Astrocyte of the cerebellum (primary cell): Measurements from ENCODE around the gene LMF2.
A peak's percentile ranks its signal among the peaks of the same experiment; 100 is the strongest.

Experiments used
- DNase-seq: peaks from one replicate; pipeline ENCODE4 v3.0.0-alpha.2; 2011; ENCODE audit warnings: low read depth
- H3K4me3 ChIP-seq: 2 replicates; pipeline ENCODE4 v1.5.1; 2011; ENCODE audit warnings: mild to moderate bottlenecking, low read depth, low read length, moderate library complexity
- CTCF ChIP-seq: IDR thresholded peaks from 2 replicates; pipeline ENCODE4 v1.5.1; 2012; ENCODE audit warnings: low read length, low read depth, moderate library complexity, mild to moderate bottlenecking; ENCODE audit errors: missing control alignments
- in situ Hi-C: cut with HindIII; loops from 2 replicates; pipeline ENCODE4 v1.10.0; 2017; ENCODE audit warnings: low sequenced_read_pairs

The LMF2 gene

GRCh38 chr22:50525858-50526107 lies 18.3 kb upstream of the LMF2 start:
- no peak for TF ChIP-seq CTCF
- in situ Hi-C loops, result no loop called here
- peak overlapping the region; percentile 65 for H3K4me3 ChIP-seq
- DNase-seq, result no peak

- H3K4me3 ChIP-seq, result peak within 1 kb of the TSS; percentile 65
- in situ Hi-C loops, result no loop called here
- peak; percentile 91 for DNase-seq
- peak; percentile 60 for TF ChIP-seq CTCF
Observed at GRCh38 chr22:50525104-50525857, 17.8 kb upstream of the LMF2 start, which contains the start of gene SCO2. Gene SCO2 (minus strand): TSS chr22:50525598. CDS start chr22:50524411, 1,187 bp downstream.

GRCh38 chr22:50524676-50525103 lies 17.2 kb upstream of the LMF2 start:
- no peak for TF ChIP-seq CTCF
- in situ Hi-C loops, result no loop called here
- no peak for DNase-seq
- H3K4me3 ChIP-seq, result peak overlapping the region; percentile 65

- in situ Hi-C loops, result no loop called here
- peak overlapping the region; percentile 65 for H3K4me3 ChIP-seq
- DNase-seq, result no peak
- TF ChIP-seq CTCF, result no peak
Observed at GRCh38 chr22:50523806-50524675, 16.5 kb upstream of the LMF2 start.

GRCh38 chr22:50523458-50523805 lies 15.9 kb upstream of the LMF2 start:
- in situ Hi-C loops, result no loop called here
- TF ChIP-seq CTCF, result no peak
- no peak for DNase-seq
- no peak overlapping the region for H3K4me3 ChIP-seq

GRCh38 chr22:50522806-50523438 lies 15.4 kb upstream of the LMF2 start:
- no peak overlapping the region for H3K4me3 ChIP-seq
- no peak for DNase-seq
- TF ChIP-seq CTCF, result no peak
- in situ Hi-C loops, result no loop called here
